ENCODE data around the gene SH3D19. TPM values are rescaled to one million over a fixed set of nuclear protein-coding genes. Genes with fewer than 3 reads are reported as not detected.
"Not testable (repeated sequence)": the region's sequence is repeated elsewhere in the genome, so short reads cannot be mapped to it uniquely, and the experiment has no call there.

Gene SH3D19
- polyA plus RNA-seq, 1 donor from 2014 or later: 0.10 TPM

DNA sequence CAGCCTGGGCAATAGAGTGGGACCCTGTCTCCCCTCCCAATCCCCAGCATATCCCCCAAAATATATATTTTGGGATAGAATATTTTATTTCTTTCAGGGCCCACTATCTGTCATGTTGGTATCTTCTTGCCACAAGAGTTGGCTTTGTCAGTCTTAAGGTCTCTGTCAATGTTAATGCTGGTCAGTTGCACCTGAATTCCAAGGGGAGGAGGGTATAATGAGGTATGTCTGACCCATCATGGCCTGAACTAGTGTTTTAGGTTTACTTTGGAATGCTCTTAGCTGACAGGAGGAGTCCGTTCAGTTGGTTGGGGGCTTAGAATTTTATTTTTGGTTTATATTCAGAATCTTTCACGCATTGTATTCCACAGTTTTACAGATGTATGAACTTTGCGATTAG lies 232.2 kb downstream of the SH3D19 start:
- H3K27me3 Mint-ChIP-seq: no peaks in the 10 kb centered on the region
- H3K4me1 Mint-ChIP-seq: peaks cover 2 to 3% (median 3%) of the 10 kb centered on the region in 3 donors
- H3K36me3 Mint-ChIP-seq: peaks cover 2% of the 10 kb centered on the region
- peaks cover 0 to 3% (median 0%) of the 10 kb centered on the region in 3 donors for H3K9me3 Mint-ChIP-seq
- peak overlapping the region in 1 of 3 donors; percentile 27 for H3K27ac Mint-ChIP-seq
- H3K4me3 Mint-ChIP-seq: no peak overlapping the region

DNA sequence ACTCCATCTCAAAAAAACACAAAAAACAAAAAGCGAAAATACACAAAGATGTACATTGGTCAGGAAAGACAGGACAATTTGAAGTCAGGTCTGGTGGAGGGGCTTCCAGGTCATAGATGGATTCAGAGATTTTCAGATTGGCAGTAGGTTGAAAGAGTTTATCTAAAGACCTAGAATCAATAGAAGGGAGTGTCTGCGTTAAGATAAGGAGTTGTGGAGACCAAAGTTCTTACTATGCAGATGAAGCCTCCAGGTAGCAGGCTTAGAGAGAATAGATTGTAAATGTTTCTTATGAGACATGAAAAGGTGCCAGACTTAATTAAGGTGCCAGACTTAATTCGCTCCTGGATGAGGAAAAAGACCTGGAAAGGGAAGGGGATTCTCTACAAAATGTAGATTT lies 232.9 kb downstream of the SH3D19 start:
- peaks cover 2% of the 10 kb centered on the region for H3K36me3 Mint-ChIP-seq

DNA sequence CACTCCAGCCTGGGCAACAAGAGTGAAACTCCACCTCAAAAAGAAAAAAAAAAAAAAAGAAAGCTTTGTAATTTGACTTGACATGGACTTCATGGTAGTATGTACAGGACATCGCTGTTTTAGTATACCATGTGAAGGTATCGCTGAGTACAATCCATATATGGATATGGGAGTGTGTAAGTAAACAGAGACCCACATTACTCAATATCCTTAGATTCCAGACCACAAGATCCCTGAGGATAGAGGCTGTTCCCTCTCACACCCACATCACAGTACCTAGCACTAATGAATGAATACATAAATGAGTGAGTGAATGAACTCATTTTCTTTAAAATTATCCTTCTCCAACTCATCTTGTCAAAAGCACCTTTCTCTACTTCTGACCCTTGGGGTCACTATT lies 234.4 kb downstream of the SH3D19 start:
- no peaks in the 10 kb centered on the region for H3K4me1 Mint-ChIP-seq
- H3K36me3 Mint-ChIP-seq: peaks cover 2% of the 10 kb centered on the region
- peaks cover 0 to 3% (median 0%) of the 10 kb centered on the region in 3 donors for H3K9me3 Mint-ChIP-seq
- H3K27ac Mint-ChIP-seq: no peak overlapping the region
- no peak overlapping the region for H3K4me3 Mint-ChIP-seq
- no peaks in the 10 kb centered on the region for H3K27me3 Mint-ChIP-seq

More for the DNA sequence above, 232.9 kb downstream of the SH3D19 start:
- H3K4me3 Mint-ChIP-seq: no peak overlapping the region
- H3K9me3 Mint-ChIP-seq: peaks cover 0 to 3% (median 0%) of the 10 kb centered on the region in 3 donors
- no peaks in the 10 kb centered on the region for H3K4me1 Mint-ChIP-seq
- no peaks in the 10 kb centered on the region for H3K27me3 Mint-ChIP-seq
- H3K27ac Mint-ChIP-seq: peak overlapping the region in 1 of 3 donors; percentile 3

DNA sequence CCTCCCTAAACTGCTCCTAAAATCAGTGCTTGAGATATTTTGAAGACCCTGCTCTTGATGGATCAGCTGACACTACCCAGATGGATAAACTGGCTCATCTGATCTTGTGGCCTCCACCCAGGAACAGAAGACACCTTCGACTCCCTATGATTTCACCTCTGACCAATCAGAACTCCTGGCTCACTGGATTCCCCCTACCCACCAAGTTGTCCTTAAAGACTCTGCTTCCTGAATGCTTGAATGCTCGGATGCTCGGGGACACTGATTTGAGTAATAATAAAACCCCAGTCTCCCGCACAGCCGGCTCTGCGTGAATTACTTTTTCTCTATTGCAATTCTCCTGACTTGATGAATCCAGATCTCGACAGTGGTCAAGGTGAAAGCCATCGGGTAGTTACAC lies 237.9 kb downstream of the SH3D19 start:
- H3K27ac Mint-ChIP-seq: no peak overlapping the region

DNA sequence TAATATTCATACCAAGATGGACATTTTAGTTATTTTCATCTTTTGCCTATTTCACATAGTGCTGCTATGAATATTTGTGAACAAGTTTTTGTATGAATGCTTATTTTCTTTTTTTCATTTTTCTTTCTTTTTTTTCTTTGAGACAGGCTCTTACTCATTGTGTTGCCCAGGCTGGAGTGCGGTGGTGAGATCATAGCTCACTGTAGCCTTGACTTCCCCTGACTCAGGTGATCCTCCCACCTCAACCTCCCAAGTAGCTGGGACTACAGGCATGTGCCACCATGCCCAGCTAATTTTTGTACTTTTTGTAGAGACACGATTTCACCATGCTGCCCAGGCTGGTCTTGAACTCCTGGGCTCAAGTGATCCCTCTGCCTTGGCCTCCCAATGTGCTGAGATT lies 247.4 kb downstream of the SH3D19 start:
- H3K27me3 Mint-ChIP-seq, H3K4me3 Mint-ChIP-seq, H3K27ac Mint-ChIP-seq, H3K4me1 Mint-ChIP-seq, H3K9me3 Mint-ChIP-seq, H3K36me3 Mint-ChIP-seq: not testable (repeated sequence)

More for the DNA sequence above, 237.9 kb downstream of the SH3D19 start:
- Mint-ChIP-seq H3K36me3 (no peaks in the 10 kb centered on the region), H3K27me3 (no peaks in the 10 kb centered on the region), H3K4me3 (no peak overlapping the region), H3K9me3 (no peaks in the 10 kb centered on the region), H3K4me1 (no peaks in the 10 kb centered on the region)

DNA sequence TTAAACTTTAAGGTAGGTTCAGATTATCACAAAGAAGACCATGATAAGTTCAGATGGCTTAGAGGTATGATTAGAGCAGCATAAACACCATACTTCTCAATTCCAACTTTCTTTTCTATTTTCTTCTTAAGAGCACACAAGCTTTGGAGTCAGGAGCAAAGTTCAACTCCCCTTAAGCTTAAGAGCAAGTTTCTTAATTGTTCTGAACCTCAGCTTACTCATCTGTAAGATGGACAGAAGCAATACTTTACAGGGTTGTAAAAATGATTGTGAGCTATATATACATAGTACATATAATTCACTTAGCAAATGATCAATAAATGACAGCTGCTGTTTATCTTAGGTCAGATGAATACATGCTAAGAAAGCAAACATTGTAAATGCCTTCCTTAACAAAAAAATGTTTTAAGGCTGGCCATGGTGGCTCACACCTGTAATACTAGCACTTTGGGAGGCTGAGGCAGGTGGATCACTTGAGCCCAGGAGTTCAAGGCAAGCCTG lies 250.9 kb downstream of the SH3D19 start:
- peaks cover 0 to 1% (median 0%) of the 10 kb centered on the region in 3 donors for H3K9me3 Mint-ChIP-seq
- H3K4me1 Mint-ChIP-seq: peaks cover 0 to 2% (median 0%) of the 10 kb centered on the region in 3 donors
- H3K27me3 Mint-ChIP-seq: no peaks in the 10 kb centered on the region
- H3K36me3 Mint-ChIP-seq: peaks cover 3% of the 10 kb centered on the region
- no peak overlapping the region for H3K4me3 Mint-ChIP-seq
- H3K27ac Mint-ChIP-seq: no peak overlapping the region

Other genes with a start within 250 kb of the SH3D19 start
- 3,955 TPM for gene RPS3A, start 226.0 kb downstream of the SH3D19 start, polyA plus RNA-seq
- not detected for gene PRSS48, start 48.4 kb downstream of the SH3D19 start, polyA plus RNA-seq
- gene FHIP1A, start 83.6 kb upstream of the SH3D19 start, polyA plus RNA-seq: not detected

All from IgD-negative memory B cell (primary cell).